Stimulated activated CD4-positive, alpha-beta T cell treated with anti-CD3 and anti-CD28 coated beads, Interleukin-4, amount 100 ng/mL, for 24 hours (primary cell): ENCODE data around the gene MACROD2.
"Not testable (repeated sequence)": the region's sequence is repeated elsewhere in the genome, so short reads cannot be mapped to it uniquely, and the experiment has no call there.

ENCODE experiments used
- DNase-seq: peaks from one replicate; pipeline ENCODE4 v3.0.0-alpha.2; 2020

Gene MACROD2

GRCh38 chr20:15075586-15075985 is 1080.3 kb downstream of the MACROD2 start:
- DNase-seq, result no peak

GRCh38 chr20:15076785-15077184 is 1081.5 kb downstream of the MACROD2 start:
- no peak for DNase-seq

GRCh38 chr20:15077733-15078250 is 1082.5 kb downstream of the MACROD2 start:
- no peak for DNase-seq

GRCh38 chr20:15079594-15080340 is 1084.5 kb downstream of the MACROD2 start:
- DNase-seq, result no peak

GRCh38 chr20:15081261-15081660 is 1085.9 kb downstream of the MACROD2 start:
- DNase-seq, result no peak

GRCh38 chr20:15091421-15092037 is 1096.2 kb downstream of the MACROD2 start:
- DNase-seq, result no peak

- DNase-seq, result no peak
Observed at GRCh38 chr20:15098351-15098750, 1103.0 kb downstream of the MACROD2 start.

GRCh38 chr20:15099130-15099529 is 1103.8 kb downstream of the MACROD2 start:
- DNase-seq, result no peak

GRCh38 chr20:15100506-15101160 is 1105.3 kb downstream of the MACROD2 start:
- DNase-seq, result no peak

- DNase-seq, result no peak
Observed at GRCh38 chr20:15107931-15108330, 1112.6 kb downstream of the MACROD2 start.

GRCh38 chr20:15109494-15109893 is 1114.2 kb downstream of the MACROD2 start:
- no peak for DNase-seq

GRCh38 chr20:15111654-15112053 is 1116.3 kb downstream of the MACROD2 start:
- no peak for DNase-seq

- no peak for DNase-seq
Observed at GRCh38 chr20:15113144-15113773, 1117.9 kb downstream of the MACROD2 start.

GRCh38 chr20:15119852-15120487 is 1124.7 kb downstream of the MACROD2 start:
- DNase-seq, result no peak

- no peak for DNase-seq
Observed at GRCh38 chr20:15122613-15123012, 1127.3 kb downstream of the MACROD2 start.

GRCh38 chr20:15131176-15131575 is 1135.9 kb downstream of the MACROD2 start:
- DNase-seq, result no peak

- DNase-seq, result no peak
Observed at GRCh38 chr20:15138548-15139126, 1143.3 kb downstream of the MACROD2 start.

GRCh38 chr20:15139522-15139921 is 1144.2 kb downstream of the MACROD2 start:
- DNase-seq, result no peak

GRCh38 chr20:15140286-15140685 is 1145.0 kb downstream of the MACROD2 start:
- DNase-seq, result no peak

- not testable (repeated sequence) for DNase-seq
Observed at GRCh38 chr20:15140940-15141339, 1145.6 kb downstream of the MACROD2 start.

- DNase-seq, result no peak
Observed at GRCh38 chr20:15141861-15142260, 1146.5 kb downstream of the MACROD2 start.

GRCh38 chr20:15143478-15143877 is 1148.2 kb downstream of the MACROD2 start:
- no peak for DNase-seq
